ENCODE results near the gene SNCAIP.

SNCAIP gene

DNA sequence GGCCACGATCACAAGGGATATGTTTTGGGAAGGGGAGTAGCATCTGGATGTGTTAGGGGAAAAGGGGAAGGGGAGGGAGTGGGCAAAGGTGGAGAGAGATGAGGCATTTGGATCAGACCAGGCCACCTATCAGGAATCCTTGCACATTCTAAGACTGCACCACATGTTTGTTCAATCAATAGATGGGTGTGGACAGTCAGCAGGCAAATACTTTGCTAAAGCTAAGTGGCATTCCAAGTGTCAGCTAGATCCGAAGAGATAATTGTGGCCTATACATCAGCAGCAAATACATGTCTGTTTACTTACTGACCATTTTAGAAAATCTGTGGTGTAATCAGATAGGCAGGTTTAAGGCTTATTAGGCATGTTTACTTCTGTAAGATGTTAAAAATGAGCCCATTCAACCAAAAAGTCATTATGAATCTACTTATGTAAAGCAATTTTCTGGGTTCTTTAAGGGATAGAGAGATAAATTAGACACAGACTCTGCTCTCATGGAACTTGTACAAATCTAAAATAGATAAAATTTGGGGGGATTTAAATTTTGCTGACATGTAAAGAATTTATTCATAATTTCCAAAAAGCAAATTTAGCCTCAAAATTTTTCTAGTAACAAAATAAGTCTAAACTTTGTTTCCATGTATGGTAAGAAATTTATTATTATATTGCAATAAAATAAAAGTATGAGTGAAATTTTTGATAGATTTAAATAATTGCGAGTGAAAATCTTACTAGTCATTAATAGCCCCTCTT is 107.3 kb downstream of the SNCAIP start (continued):
- TF ChIP-seq, protein P1, sequence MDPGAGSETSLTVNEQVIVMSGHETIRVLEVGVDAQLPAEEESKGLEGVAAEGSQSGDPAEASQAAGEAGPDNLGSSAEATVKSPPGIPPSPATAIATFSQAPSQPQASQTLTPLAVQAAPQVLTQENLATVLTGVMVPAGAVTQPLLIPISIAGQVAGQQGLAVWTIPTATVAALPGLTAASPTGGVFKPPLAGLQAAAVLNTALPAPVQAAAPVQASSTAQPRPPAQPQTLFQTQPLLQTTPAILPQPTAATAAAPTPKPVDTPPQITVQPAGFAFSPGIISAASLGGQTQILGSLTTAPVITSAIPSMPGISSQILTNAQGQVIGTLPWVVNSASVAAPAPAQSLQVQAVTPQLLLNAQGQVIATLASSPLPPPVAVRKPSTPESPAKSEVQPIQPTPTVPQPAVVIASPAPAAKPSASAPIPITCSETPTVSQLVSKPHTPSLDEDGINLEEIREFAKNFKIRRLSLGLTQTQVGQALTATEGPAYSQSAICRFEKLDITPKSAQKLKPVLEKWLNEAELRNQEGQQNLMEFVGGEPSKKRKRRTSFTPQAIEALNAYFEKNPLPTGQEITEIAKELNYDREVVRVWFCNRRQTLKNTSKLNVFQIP (CRISPR knock-in tag; IDR thresholded peaks at IDR 0.05; ENCODE audit: borderline replicate concordance, low read depth) = no peak

DNA sequence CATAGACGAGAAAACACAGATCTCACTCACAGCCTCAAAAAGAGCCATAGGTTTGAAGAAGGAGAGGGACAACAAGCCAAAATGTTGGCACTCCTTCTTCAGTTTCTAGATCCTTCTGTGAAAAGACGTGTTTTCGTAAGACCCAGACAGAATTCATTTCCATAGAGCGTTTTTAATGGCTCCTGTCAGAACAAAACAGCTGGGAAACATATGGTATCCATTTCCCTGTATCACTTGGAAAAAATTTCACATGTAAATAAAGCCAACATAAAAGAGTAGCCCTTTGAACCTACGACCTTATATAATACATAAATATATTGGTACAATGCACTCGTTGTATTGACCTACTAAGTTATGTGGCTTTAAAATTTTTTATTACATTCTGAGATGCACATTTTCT is 108.1 kb downstream of the SNCAIP start:
- peak; percentile 43; the same call in 1 of the 2 replicates for TF ChIP-seq TCF4 (CRISPR knock-in tag; IDR thresholded peaks at IDR 0.05; ENCODE audit: borderline replicate concordance)
- TF ChIP-seq, protein P1 (CRISPR knock-in tag; IDR thresholded peaks at IDR 0.05; ENCODE audit: borderline replicate concordance, low read depth) = no peak

DNA sequence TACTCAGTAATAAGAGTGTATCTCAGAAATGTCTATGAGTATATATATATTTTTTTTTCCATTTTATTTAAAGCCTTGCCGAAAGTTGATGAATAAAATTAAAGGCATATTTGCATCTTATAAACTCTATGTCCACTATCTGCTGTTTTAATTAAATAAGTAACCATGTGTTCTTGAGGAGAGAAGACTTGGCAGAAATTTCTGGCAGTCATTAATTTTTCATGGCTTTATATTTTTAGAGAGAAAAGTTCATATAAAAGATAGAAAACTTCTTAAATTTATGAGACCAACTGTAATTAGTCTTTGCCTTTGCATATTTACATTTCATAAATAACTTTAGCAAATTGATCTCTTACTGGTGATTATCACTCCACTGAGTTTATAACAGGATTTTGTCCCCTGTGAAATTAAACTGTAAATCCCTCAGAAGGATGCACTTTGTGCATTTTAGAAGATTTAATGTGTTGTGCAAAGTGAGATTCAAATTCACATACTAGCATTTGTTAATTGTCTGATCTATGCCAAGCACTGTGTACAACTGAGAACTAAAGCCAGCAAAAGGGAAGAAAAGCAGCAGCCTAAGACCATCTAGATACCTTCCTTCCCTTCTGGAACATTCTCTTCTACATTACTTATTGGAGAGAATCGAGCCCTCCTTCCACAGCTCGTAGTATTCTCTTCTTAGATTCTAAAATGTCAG is 108.7 kb downstream of the SNCAIP start:
- no peak for ATAC-seq
- TF ChIP-seq TOX (CRISPR knock-in tag; IDR thresholded peaks at IDR 0.05; ENCODE audit: borderline replicate concordance) = no peak
- no peak for TF ChIP-seq BACH2 (CRISPR knock-in tag; IDR thresholded peaks at IDR 0.05; ENCODE audit: borderline replicate concordance)
- TF ChIP-seq ZNF8 (CRISPR knock-in tag; IDR thresholded peaks at IDR 0.05) = no peak
- TF ChIP-seq SNAI2 (CRISPR knock-in tag; IDR thresholded peaks at IDR 0.05) = no peak
- no peak for TF ChIP-seq ZC3H10 (CRISPR knock-in tag; IDR thresholded peaks at IDR 0.05)
- TF ChIP-seq, protein P1 (CRISPR knock-in tag; IDR thresholded peaks at IDR 0.05; ENCODE audit: borderline replicate concordance, low read depth) = no peak
- TF ChIP-seq, protein P2, sequence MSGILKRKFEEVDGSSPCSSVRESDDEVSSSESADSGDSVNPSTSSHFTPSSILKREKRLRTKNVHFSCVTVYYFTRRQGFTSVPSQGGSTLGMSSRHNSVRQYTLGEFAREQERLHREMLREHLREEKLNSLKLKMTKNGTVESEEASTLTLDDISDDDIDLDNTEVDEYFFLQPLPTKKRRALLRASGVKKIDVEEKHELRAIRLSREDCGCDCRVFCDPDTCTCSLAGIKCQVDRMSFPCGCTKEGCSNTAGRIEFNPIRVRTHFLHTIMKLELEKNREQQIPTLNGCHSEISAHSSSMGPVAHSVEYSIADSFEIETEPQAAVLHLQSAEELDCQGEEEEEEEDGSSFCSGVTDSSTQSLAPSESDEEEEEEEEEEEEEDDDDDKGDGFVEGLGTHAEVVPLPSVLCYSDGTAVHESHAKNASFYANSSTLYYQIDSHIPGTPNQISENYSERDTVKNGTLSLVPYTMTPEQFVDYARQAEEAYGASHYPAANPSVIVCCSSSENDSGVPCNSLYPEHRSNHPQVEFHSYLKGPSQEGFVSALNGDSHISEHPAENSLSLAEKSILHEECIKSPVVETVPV (CRISPR knock-in tag; IDR thresholded peaks at IDR 0.05) = no peak
- no peak for TF ChIP-seq GLIS3 (CRISPR knock-in tag; IDR thresholded peaks at IDR 0.05)
- no peak for TF ChIP-seq ARNTL (CRISPR knock-in tag; IDR thresholded peaks at IDR 0.05; ENCODE audit: borderline replicate concordance, low read depth)
- TF ChIP-seq ZFP30 (CRISPR knock-in tag; IDR thresholded peaks at IDR 0.05) = no peak
- no peak for TF ChIP-seq ZNF565 (CRISPR knock-in tag; conservative IDR thresholded peaks at IDR 0.05; ENCODE audit: low read depth)
- no peak for TF ChIP-seq TCF4 (CRISPR knock-in tag; IDR thresholded peaks at IDR 0.05; ENCODE audit: borderline replicate concordance)
- TF ChIP-seq CSDC2 (CRISPR knock-in tag; IDR thresholded peaks at IDR 0.05) = no peak
- TF ChIP-seq, protein P3, sequence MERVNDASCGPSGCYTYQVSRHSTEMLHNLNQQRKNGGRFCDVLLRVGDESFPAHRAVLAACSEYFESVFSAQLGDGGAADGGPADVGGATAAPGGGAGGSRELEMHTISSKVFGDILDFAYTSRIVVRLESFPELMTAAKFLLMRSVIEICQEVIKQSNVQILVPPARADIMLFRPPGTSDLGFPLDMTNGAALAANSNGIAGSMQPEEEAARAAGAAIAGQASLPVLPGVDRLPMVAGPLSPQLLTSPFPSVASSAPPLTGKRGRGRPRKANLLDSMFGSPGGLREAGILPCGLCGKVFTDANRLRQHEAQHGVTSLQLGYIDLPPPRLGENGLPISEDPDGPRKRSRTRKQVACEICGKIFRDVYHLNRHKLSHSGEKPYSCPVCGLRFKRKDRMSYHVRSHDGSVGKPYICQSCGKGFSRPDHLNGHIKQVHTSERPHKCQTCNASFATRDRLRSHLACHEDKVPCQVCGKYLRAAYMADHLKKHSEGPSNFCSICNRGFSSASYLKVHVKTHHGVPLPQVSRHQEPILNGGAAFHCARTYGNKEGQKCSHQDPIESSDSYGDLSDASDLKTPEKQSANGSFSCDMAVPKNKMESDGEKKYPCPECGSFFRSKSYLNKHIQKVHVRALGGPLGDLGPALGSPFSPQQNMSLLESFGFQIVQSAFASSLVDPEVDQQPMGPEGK (CRISPR knock-in tag; IDR thresholded peaks at IDR 0.05; ENCODE audit: borderline replicate concordance) = no peak
- TF ChIP-seq PPARA (CRISPR knock-in tag; IDR thresholded peaks at IDR 0.05; ENCODE audit: borderline replicate concordance) = no peak
- TF ChIP-seq, protein P4, sequence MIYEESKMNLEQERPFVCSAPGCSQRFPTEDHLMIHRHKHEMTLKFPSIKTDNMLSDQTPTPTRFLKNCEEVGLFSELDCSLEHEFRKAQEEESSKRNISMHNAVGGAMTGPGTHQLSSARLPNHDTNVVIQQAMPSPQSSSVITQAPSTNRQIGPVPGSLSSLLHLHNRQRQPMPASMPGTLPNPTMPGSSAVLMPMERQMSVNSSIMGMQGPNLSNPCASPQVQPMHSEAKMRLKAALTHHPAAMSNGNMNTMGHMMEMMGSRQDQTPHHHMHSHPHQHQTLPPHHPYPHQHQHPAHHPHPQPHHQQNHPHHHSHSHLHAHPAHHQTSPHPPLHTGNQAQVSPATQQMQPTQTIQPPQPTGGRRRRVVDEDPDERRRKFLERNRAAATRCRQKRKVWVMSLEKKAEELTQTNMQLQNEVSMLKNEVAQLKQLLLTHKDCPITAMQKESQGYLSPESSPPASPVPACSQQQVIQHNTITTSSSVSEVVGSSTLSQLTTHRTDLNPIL (CRISPR knock-in tag; IDR thresholded peaks at IDR 0.05; ENCODE audit: low read depth) = no peak

More for the DNA sequence above, 108.1 kb downstream of the SNCAIP start:
- ATAC-seq = no peak

Data from SK-N-SH treated with all-trans-retinoic acid at 6 μM for 48 hours (cell line).